Inferior parietal cortex (tissue), 1 donor: ENCODE results near the gene ACO2.

Experiments used
- DNase-seq: peaks from one replicate; pipeline ENCODE4 v3.0.0-alpha.2; 2016; ENCODE audit errors: extremely low spot score

The ACO2 gene

DNA sequence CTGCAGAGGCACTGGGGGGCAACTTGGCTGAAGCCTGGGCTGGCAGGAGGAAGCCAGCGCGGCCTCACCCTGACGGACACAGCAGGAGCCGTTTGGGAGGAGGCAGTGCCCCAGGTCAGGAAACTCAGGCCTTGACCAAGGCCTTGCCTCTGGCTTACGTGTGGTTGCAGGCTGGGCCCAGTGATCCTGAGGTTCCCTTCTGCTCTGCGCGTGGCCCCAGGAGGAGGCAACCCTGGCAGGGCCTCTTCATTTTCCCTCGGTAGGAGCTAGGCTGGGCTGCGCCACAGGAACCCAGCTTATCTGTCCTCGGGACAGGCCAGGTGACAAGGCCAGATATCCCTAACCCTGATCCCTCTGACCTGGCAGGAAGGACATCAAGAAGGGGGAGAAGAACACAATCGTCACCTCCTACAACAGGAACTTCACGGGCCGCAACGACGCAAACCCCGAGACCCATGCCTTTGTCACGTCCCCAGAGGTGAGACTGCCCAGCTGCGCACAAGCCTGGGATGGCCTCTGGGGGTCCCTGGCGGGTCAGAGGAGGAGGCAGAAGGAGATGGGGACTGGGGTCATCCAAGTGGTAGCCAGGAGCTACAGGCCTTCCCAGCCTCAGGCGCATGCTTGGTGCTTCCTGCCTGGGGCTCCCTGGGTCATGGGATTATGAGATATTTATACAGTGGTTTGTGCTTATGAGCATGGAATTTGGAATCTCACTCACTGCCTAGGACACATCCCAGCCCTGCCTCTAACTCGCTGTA is 54.7 kb downstream of the ACO2 start:
- DNase-seq: no peak

DNA sequence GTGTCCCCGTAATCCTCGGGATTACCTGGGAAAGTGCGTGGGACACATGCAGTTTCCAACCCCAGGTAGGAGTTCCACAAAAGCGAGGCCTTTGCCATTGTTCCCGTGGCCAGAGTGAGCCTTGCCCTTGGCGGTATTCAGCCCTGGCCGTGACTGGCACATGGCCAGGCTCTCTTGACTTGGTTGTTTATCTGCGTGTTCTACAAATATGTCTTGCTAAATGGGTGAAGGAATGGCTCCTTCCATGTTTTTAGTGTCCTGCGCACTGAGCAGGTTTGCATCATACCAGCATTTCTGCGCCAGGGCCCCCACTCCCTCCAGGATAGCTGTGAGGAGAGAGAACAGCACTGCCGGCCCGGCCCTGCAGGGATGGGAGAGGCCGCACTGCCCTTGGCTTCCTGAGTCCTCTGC is 55.3 kb downstream of the ACO2 start:
- DNase-seq: no peak

DNA sequence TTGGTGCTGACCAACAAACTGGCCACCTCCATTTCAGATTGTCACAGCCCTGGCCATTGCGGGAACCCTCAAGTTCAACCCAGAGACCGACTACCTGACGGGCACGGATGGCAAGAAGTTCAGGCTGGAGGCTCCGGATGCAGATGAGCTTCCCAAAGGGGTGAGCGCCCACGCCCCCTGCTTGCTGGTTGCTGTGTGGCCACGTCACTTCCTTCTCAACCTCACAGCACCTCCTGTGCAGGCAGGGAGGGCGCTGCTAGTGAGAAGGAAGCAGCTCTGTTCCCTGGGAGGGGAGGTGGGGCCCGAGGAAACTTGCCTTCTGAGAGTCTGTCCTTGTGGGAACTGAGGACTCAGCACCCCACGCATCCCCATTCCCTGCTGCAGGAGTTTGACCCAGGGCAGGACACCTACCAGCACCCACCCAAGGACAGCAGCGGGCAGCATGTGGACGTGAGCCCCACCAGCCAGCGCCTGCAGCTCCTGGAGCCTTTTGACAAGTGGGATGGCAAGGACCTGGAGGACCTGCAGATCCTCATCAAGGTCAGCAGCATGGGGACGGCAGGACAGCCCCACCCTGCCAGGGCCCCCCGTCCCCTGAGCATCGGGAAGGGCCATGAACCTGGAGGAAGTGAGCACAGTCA is 56.0 kb downstream of the ACO2 start:
- DNase-seq: no peak

DNA sequence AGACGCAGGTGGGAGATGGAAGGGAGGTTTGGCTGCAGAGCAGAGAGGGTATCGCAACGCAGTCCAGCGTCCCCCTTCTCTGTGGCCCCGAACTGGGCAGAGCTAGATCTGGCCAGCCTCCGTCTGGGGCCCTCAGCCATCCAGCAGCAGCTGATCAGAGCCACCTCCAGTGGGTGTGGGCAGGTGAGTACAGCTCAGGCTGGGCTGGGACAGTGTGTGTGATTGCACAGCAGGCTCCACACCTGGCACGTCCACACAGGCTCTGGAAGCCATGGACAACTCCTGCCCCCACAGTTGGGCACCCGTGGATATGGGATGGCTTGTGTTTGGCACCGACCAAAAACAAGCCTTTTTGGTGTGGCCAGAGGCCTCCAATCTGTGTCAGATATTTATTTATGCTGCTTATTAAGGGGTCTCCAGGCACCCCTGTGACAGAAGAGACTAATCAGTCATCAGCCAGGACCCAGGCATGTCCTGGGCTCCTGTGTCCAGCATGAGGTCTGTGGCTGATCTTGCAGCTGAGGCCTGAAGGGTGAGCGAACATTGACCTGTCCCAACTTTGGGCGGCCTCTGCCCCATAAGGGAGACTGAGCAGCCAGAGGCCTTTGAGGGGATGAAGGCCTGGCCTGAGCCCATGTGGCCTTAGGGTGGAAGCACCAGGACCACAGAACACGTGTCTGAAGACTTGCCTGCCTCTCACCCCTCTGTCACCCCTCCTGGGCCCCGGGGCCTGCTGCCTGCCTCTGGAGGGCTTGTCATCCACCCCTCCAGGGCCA is 56.7 kb downstream of the ACO2 start:
- DNase-seq: no peak

DNA sequence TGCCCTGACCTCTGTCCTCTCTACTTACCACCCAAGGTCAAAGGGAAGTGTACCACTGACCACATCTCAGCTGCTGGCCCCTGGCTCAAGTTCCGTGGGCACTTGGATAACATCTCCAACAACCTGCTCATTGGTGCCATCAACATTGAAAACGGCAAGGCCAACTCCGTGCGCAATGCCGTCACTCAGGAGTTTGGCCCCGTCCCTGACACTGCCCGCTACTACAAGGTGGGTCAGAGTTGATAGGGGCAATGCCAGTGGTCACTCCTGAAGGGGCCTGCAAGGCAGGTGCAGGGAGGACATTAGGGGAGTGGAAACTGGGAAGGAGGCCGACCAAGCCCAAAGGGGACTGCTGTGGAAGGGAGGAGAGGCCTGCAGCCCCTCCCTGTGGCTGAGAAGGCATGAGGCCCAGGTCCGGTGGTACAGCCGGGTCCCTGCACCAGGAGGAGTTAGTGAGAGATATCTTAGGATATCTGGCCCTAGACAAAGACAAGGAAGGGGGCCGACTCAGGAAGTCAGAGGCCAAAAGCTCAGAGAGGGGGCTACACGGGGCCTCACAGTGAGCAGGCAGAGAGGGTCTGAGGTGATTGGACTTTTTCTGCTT is 57.4 kb downstream of the ACO2 start:
- no peak for DNase-seq

DNA sequence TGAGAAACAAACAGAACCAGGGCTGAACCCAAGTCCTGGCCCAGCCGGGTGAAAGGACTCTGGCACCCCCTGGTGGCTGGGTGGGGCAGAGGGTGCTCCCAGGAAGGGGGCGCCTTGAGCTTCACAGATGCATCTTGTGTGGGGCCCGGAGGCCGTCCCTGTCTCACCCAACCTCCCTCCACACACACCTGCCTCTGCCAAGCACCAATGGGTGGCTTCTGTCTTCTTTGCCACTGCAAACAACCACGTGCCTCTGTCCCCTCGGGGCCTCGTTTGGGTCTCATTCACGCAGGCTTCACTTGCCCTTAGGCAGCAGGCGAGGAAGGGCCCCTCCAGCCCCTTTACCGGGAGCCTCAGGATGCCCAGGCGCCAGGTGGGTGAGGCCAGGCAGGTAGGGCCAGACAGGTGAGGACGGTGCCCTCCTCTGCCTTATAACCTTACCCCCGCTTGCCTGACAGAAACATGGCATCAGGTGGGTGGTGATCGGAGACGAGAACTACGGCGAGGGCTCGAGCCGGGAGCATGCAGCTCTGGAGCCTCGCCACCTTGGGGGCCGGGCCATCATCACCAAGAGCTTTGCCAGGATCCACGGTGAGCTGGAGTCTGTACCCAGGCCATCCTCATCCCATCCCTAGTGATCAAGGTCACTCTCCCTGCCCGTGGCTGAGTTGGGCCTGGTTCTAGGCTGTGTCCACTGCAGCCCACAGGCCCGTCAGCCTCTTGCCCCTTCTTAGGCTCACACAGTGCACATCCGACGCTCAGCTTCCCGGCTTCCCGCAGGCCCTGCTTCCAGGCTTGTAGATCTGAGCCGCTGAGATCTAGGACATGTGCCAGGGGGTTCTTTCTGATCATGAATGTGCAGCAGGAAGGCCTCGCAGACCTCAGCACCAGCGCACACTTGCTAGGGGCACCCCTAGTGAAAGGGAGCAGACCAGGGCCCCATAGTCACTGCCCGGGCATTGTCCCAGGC is 58.2 kb downstream of the ACO2 start:
- DNase-seq: peak; percentile 59

DNA sequence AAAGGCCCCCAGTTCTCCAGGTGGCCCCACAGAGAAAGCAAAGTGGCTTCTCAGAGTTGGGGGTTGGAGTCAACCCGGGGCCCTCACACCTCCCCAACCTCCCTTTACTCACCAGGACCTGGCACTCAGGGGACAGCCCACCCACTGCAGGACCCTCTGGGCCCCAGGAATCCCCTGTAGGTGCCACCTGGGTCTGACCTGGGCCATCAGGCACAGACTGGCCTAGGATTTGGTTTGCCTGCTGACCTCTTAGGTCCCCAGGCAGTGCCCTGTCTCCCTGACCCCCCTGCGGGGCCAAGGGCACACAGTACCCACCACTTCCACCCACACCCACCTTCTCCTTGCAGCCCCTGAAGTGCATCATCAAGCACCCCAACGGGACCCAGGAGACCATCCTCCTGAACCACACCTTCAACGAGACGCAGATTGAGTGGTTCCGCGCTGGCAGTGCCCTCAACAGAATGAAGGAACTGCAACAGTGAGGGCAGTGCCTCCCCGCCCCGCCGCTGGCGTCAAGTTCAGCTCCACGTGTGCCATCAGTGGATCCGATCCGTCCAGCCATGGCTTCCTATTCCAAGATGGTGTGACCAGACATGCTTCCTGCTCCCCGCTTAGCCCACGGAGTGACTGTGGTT is 59.3 kb downstream of the ACO2 start:
- DNase-seq: no peak

DNA sequence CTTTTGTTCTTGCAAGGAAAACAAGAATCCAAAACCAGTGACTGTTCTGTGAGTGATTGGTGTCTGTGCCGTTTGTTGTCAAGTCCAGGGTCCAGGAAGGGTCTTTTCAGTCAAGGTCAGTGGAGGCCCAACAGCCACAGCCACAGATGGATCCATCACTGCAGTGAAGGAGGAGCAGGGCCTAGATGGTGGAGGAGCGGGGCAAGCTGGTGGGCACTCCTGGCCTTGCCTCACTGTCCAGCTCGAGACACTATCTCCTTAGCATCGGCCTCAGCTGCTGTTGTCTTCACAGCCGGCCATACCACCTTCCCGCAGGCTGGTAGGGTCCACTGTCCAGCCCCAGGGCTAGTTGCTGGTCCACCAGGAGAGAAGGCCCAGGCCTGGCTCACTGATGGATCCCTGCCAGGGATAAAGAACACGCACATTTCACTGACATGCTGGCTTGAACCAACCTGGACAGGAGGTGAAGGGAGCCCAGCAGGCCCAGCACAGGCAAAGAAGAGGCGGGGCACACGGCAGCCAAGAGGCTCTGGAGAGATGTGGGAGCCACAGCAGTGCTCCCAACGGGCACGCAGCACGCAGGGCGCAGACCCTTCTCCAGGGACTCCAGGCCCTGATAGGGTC is 60.1 kb downstream of the ACO2 start:
- no peak for DNase-seq

DNA sequence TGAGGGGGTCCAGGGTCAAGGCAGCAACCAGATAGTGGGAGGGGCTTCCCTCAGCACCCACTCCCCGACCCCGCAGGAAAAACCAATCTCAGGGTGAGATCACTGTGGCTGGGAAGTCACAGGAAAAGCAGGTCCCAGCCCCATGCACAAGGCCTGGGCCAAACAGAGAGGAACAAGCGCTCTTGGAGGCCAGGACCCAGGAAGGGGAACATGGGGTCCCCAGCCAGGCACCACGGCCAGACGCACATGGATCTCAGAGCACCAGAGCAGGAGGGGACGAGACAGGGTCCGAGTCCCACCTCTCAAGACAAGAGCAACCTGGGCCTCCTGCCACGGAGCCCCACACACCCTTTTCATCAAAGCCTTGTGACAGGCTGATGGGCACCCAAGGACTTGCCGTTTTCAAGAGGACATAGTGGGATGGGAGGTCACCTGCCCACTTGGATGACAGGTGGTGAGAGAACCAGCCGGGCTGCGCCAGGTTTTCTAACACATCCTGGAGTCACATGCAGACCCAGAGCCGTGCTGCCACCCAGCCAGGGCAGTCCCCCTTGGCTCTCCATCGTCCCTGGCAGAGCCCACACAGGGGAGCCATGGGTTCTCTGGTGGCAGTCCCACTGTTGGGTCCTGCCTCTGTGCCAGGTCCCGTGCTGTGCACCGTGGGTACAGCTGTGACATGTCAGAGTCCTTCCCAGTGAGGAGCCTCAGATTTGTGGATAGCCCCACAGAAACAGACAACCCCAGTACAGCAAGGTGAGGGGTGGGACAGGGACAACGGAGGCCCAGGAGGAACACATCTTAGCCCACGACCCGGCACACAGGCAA is 62.2 kb downstream of the ACO2 start:
- DNase-seq: no peak

DNA sequence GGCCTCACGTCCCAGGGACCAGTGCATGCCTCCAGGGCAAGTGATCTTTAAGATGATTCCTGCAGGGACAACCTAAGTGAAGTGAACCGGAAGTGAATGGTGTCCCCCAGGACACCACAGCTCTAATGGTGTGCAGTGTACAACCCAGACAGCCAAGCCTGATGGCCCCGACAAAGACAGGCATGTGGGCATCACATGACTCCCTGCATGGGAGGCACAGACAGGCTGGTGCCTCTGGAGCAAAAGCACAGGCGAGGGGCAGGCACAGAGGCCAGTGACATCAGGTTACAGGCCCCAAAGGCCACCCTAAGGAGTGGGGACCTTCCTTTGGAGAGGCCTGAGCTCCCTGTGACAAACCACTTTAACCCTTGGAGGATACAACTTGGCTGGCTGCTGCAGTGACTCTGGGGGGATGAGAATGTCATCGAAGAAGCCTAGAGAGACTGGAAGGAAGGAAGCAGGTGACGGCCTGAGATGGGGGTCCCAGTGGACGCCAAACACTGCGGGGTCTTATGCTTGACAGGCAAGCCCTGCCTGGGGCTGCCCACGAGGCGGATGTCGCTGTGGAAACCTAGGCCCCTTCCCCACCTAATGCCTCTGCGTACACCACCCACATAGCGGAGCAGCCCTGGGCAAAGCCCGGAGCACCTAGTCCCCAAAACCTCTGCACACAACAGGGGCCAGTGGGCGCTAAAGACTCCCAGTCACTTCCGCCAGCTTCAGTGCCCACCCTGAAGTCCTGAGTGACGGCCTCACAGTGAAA is 63.0 kb downstream of the ACO2 start:
- DNase-seq: no peak

DNA sequence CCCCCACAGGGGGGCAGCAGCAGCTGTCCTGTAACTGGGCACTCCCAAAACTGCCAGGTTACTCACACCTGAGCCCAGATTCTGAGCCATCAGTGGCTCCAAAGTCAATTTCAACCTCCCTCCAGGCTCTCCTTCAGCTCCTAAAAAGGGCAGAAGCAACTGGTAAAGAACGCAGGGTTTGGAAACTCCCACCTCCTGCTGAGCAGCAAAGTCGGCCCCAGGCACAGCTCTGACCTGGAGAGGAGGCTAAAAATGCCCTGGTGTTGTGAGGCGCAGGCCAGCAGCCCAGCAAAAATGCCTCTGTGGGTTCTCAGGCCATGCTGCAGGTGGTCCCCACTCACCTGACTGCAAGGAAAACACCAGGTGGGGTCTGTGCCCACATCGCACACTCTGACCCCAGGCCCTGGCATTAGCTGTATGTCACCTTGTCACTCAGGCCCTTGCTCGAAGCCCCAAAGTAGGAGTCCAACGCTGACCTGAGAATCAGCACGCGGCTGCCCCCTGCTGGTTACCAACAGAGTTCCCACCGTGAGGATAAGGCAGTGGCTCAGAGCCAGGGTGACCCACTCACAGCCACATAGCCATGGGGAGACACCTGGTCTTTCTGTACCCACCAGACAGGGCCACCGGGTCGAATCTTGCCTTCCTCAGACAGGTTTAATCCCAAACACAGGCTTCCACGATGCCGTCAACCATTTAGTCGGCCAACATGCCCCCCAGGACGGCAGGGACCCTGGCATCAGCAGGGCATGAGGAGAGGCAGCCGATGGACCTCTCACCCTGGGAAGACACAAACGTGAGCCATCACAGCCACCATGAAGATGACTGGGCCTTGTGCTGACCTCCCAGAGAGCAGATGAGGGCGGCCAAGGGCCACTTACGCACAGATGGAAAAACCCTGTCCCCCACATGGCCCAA is 64.2 kb downstream of the ACO2 start:
- DNase-seq: peak; percentile 69

DNA sequence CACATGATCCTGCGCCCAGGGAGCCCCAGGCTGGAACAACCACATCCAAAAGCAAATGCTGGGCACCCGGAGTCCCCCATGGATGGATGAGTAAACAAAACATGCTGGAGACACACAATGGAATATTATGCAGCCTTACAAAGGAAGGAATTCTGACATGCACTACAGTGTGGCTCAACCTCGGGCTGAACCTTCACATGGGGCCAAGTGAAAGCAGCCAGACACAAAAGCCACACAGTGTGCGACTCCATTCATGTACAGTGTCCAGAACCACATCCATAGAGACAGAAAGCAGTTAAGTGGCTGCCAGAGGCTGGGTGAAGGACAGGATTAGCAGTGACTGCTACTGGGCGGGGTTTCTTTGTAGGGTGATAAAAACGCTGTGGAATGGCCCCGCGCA is 65.3 kb downstream of the ACO2 start:
- no peak for DNase-seq

DNA sequence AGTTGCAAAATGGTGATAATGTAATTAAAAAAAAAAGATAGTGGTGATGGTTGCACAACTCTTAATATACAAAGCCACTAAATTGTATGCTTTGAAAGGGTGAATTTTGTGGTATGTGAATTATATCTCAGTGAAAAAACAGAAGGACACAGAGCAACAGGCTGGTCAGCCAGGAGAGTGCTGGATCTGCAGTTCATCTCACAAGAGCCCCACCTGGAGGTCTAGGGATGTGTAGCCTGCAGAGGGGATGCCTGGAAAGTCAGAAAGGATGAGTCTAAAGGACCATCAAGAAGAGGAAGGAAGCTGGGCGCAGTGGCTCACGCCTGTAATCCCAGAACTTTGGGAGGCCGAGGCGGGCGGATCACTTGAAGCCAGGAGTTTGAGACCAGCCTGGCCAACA is 66.3 kb downstream of the ACO2 start:
- DNase-seq: no peak

DNA sequence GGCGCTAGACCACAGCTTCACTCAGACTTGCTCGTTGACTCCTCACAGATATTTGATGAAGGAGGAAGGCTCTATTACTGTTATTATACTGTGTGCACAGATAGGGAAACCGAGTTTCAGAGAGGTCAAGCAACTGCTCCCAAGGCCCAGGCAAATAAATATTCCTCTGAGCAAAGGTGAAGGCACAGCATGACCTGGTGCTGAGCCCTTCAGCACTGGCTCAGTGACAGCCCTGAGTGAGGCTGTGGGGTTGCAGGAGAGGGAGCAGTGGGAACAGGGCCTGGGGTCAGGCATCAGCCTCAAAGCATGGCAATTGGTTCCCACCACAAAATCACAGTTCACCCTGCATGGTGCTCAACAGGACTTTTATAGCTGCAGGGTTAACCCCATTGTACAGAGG is 68.3 kb downstream of the ACO2 start:
- no peak for DNase-seq

DNA sequence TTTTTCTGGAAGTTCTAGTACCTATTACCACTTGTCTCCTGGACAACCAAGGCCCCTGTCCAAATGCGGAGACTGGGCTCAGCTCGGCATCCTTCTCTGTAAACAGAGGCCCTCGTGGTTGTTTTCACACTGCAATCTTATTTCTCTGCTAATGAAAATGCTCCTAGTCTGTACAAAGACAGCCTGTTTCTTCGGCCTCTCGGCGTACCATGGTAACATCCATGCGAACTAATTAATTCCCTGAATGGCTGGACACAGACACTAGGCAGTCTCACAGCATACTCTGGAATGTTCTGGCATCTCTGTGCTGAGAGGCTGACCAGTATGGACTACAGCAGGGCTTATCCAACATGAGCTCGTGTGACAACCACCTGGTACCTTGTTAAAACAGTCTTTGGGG is 69.7 kb downstream of the ACO2 start:
- peak; percentile 53 for DNase-seq

DNA sequence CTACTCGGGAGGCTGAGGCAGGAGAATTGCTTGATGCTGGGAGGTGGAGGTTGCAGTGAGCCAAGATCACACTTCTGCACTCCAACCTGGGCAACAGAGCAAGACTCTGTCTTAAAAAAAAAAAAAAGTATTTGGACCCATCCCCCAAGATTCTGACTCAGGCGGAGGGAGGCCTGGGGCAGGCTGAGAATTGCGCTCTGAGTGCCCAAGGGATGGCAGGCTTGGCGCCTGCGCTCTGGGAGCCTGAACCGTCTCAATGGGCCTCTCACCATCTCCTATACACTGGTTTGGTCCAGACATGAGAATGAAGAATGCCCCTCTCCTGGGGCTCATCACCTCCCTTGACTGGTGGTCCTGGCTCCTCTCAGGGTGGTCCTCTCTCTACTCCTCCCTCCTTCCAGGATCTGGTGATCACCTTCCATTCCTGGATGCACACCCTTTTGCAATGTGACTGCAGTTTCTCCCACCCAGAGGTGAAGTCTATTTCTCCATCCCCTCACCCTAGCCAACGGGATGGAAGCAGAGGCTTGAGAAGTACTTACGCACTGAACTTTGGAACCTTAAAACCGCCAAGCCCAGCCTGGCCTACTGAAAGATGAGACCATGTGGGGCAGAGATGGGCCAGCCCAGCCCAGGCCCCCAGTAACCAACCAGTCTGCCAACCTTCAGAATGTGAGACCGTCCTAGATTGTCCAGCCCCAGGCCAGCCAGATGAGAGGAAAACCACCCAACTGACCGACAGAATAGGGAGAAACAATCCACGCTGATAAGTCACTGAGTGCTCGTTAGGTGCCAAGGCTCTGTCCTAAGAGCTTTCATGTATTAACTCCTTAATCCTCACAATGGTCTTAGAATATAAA is 70.5 kb downstream of the ACO2 start:
- no peak for DNase-seq

DNA sequence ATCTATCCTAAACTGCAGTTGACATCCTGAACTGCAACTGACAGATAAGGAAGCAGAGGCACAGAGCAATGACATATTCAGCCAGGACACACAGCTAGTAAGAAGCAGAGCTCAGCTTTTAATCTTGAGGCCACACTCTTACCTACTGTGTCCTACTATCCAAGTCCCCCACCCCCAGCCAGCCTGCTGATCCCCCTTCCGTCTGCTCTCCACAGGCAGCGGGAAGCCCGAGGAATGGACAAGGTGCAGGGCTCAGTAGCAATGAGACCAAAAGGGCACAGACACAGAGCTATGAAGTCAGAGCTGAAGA is 71.0 kb downstream of the ACO2 start:
- DNase-seq: no peak
